ENCODE data around the gene LYPD6B.

GRCh38 chr2:149158957-149159356 is 120.5 kb downstream of the LYPD6B start:
- no peak for TF ChIP-seq EZH2phosphoT487 (IDR thresholded peaks at IDR 0.05; ENCODE audit: low read depth, severe bottlenecking, unreplicated experiment)
- no peak for TF ChIP-seq CTCF (IDR thresholded peaks at IDR 0.05; ENCODE audit: poor library complexity)

All from hepatocyte (in vitro differentiated cells).